Epithelial cell of prostate (primary cell): ENCODE data around the gene LACTB.
"Not testable (repeated sequence)": the region's sequence is repeated elsewhere in the genome, so short reads cannot be mapped to it uniquely, and the experiment has no call there.

Experiments
- DNase-seq: peaks from one replicate; pipeline ENCODE4 v3.0.0-alpha.2; 2011; ENCODE audit warnings: low read depth, low spot score
- H3K27ac ChIP-seq: fragments of 450-650 bp; 2 replicates; pipeline ENCODE4 v1.5.1; 2017; ENCODE audit warnings: mild to moderate bottlenecking

The LACTB gene

GRCh38 chr15:63088533-63089245, 33.0 kb upstream of the LACTB start:
- no peak overlapping the region for H3K27ac ChIP-seq
- no peak for DNase-seq

GRCh38 chr15:63089260-63090043, 32.2 kb upstream of the LACTB start:
- H3K27ac ChIP-seq = no peak overlapping the region
- DNase-seq = no peak

GRCh38 chr15:63090472-63090871, 31.2 kb upstream of the LACTB start:
- no peak for DNase-seq
- H3K27ac ChIP-seq = no peak overlapping the region

- H3K27ac ChIP-seq = no peak overlapping the region
- no peak for DNase-seq
Measured at GRCh38 chr15:63090887-63091286, 30.8 kb upstream of the LACTB start.

GRCh38 chr15:63091679-63092446, 29.8 kb upstream of the LACTB start:
- DNase-seq = no peak
- H3K27ac ChIP-seq = no peak overlapping the region

GRCh38 chr15:63093486-63094205, 28.0 kb upstream of the LACTB start:
- H3K27ac ChIP-seq = no peak overlapping the region
- DNase-seq = no peak

- no peak overlapping the region for H3K27ac ChIP-seq
- DNase-seq = no peak
Measured at GRCh38 chr15:63094495-63094931, 27.1 kb upstream of the LACTB start.

GRCh38 chr15:63096178-63096577, 25.5 kb upstream of the LACTB start:
- no peak for DNase-seq
- peak overlapping the region; percentile 59 for H3K27ac ChIP-seq

GRCh38 chr15:63098901-63099300, 22.8 kb upstream of the LACTB start:
- not testable (repeated sequence) for H3K27ac ChIP-seq, DNase-seq

- not testable (repeated sequence) for DNase-seq, H3K27ac ChIP-seq
Measured at GRCh38 chr15:63099581-63099980, 22.1 kb upstream of the LACTB start.

GRCh38 chr15:63103416-63103815, 18.2 kb upstream of the LACTB start:
- DNase-seq = no peak

GRCh38 chr15:63104727-63105126, 16.9 kb upstream of the LACTB start:
- no peak for DNase-seq
- H3K27ac ChIP-seq = no peak overlapping the region

More at GRCh38 chr15:63103416-63103815, 18.2 kb upstream of the LACTB start:
- no peak overlapping the region for H3K27ac ChIP-seq

GRCh38 chr15:63105354-63105753, 16.3 kb upstream of the LACTB start:
- DNase-seq, H3K27ac ChIP-seq: not testable (repeated sequence)

GRCh38 chr15:63107895-63108546, 13.6 kb upstream of the LACTB start:
- no peak overlapping the region for H3K27ac ChIP-seq
- no peak for DNase-seq

- DNase-seq = no peak
- H3K27ac ChIP-seq = no peak overlapping the region
Measured at GRCh38 chr15:63109498-63109897, 12.2 kb upstream of the LACTB start.

- no peak for DNase-seq
Measured at GRCh38 chr15:63109920-63110319, 11.7 kb upstream of the LACTB start.

GRCh38 chr15:63110428-63111026, 11.1 kb upstream of the LACTB start:
- H3K27ac ChIP-seq = no peak overlapping the region
- no peak for DNase-seq

More at GRCh38 chr15:63109920-63110319, 11.7 kb upstream of the LACTB start:
- H3K27ac ChIP-seq = no peak overlapping the region

GRCh38 chr15:63111481-63111880, 10.2 kb upstream of the LACTB start:
- H3K27ac ChIP-seq = no peak overlapping the region
- no peak for DNase-seq

GRCh38 chr15:63112871-63113270, 8.8 kb upstream of the LACTB start:
- DNase-seq = no peak

More at GRCh38 chr15:63112871-63113270, 8.8 kb upstream of the LACTB start:
- H3K27ac ChIP-seq = no peak overlapping the region
